Loucy (cell line): Measurements from ENCODE around the gene CIB4.

Experiments used
- EZH2phosphoT487 ChIP-seq: fragments of 200-600 bp; IDR thresholded peaks from 2 replicates; pipeline ENCODE4 v1.6.1; 2018; ENCODE audit warnings: antibody characterized with exemption, mild to moderate bottlenecking, moderate library complexity, borderline replicate concordance
- TF ChIP-seq, protein P1 (sequence below): fragments of 200-600 bp; sonication (generic); conservative IDR thresholded peaks from 2 replicates; pipeline ENCODE4 v1.5.1; 2014; ENCODE audit warnings: mild to moderate bottlenecking, antibody characterized with exemption, low read length

DNA sequence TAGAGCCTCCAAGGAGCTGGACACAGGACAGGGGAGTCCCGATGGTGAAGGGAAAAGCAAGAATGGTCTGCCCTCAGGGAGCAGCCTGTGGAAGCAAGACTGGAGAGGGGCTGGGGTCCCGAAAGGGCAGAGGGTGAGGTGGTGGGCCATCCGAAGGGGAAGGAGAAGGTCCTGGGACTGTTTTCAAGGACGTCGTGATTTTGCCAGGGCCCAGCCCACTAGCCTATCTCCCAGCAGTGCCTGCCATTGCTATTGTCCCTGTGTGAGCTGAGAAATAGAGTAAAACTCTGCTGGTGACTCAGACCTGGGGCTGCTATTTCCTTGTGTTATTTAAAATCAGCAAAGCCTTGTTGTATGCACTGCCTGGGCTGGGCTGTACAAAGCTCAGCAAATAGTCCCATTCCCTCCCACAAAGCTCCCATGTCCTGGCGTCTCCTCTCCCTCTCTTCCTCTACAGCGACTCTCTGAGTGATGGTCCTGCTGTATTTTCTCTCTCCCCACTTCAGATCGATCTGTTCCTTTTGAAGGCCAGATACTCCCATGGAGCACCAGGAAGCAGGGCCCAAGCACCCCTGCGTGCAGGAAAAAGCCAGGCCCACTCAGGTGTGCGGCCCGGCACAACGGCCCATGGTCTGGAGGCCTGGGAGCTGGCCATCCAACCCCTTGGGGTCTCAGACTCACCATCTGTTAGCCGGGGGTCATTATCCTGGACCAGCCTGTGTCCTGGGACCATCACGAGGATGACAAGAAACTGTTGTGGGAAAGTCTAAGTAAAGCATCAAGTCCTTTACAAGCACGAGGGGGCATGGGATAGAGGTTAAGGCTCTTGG lies 98.3 kb downstream of the CIB4 start:
- TF ChIP-seq, protein P1, sequence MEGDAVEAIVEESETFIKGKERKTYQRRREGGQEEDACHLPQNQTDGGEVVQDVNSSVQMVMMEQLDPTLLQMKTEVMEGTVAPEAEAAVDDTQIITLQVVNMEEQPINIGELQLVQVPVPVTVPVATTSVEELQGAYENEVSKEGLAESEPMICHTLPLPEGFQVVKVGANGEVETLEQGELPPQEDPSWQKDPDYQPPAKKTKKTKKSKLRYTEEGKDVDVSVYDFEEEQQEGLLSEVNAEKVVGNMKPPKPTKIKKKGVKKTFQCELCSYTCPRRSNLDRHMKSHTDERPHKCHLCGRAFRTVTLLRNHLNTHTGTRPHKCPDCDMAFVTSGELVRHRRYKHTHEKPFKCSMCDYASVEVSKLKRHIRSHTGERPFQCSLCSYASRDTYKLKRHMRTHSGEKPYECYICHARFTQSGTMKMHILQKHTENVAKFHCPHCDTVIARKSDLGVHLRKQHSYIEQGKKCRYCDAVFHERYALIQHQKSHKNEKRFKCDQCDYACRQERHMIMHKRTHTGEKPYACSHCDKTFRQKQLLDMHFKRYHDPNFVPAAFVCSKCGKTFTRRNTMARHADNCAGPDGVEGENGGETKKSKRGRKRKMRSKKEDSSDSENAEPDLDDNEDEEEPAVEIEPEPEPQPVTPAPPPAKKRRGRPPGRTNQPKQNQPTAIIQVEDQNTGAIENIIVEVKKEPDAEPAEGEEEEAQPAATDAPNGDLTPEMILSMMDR = no peak
- no peak for TF ChIP-seq EZH2phosphoT487
